Kidney epithelial cell (primary cell): ENCODE results near the gene TBC1D5. TPM values are rescaled to one million over a fixed set of nuclear protein-coding genes. Genes with fewer than 3 reads are reported as not detected.
"Not testable (repeated sequence)": the region's sequence is repeated elsewhere in the genome, so short reads cannot be mapped to it uniquely, and the experiment has no call there.

Experiments used
- DNase-seq: peaks from one replicate; pipeline ENCODE4 v3.0.0-alpha.2; 2010; ENCODE audit warnings: low read depth
- H3K27me3 ChIP-seq: 2 replicates; pipeline ENCODE4 v1.6.0; 2011; ENCODE audit warnings: low read length; ENCODE audit not compliant: control insufficient read depth, insufficient read depth
- H3K36me3 ChIP-seq: 2 replicates; pipeline ENCODE4 v1.5.1; 2011; ENCODE audit warnings: low read length; ENCODE audit not compliant: control insufficient read depth, insufficient read depth
- H3K4me3 ChIP-seq: 2 replicates; pipeline ENCODE4 v1.5.1; 2011; ENCODE audit warnings: low read depth, mild to moderate bottlenecking, control low read depth, low read length
- total RNA-seq: library from RNA; depleted of rRNA; stranded (reverse); fragments of >200 nt; gene quantifications from 2 replicates; pipeline ENCODE4 v1.2.3, GENCODE V29; 2015
- TF ChIP-seq, protein P1 (sequence below): IDR thresholded peaks from 2 replicates; pipeline ENCODE4 v1.5.1; 2011; ENCODE audit warnings: mild to moderate bottlenecking, moderate library complexity, low read length, control low read depth, inconsistent platforms; ENCODE audit not compliant: insufficient read depth, poor library complexity, severe bottlenecking

The TBC1D5 gene
- total RNA-seq, 1 donor from 2014 or later, result 100 TPM

DNA sequence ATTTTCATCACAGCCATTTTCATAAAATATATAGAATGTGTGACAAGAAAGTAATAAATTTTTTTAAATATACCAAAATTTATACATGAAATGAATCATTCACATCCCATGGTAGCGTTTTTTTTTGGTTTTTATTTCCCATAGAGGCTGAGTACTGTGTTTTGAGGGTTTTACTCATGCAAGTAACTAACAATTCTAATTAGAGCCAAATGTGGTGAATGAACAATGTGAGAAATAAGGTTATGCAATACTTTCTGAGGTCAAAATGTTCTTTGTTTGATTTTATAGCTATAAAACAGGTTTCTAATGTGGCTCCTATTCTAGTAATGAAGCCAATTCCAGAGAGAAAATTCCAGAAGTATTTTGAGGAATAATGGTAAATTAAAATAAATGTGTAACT is 386.8 kb downstream of the TBC1D5 start:
- no peak for DNase-seq

DNA sequence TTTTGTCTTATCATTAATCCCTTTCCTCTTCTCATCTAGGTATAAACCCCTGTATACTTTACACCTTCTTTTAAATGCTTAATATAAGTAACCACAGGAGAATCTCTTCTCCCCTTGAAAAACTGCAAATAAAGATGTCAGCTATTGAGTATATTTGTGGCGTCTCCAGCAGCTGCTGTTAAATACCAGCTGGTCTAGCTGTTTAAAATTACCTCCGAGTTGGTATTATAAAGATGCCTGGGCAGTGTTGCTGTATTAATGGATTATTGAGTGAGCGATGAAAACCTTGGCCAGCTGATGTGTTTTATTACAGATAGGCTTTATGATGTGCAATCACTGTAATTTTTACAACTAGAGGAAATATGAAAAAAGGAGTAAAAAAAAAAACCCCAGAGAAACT is 388.1 kb downstream of the TBC1D5 start:
- DNase-seq, result no peak
- TF ChIP-seq, protein P1, sequence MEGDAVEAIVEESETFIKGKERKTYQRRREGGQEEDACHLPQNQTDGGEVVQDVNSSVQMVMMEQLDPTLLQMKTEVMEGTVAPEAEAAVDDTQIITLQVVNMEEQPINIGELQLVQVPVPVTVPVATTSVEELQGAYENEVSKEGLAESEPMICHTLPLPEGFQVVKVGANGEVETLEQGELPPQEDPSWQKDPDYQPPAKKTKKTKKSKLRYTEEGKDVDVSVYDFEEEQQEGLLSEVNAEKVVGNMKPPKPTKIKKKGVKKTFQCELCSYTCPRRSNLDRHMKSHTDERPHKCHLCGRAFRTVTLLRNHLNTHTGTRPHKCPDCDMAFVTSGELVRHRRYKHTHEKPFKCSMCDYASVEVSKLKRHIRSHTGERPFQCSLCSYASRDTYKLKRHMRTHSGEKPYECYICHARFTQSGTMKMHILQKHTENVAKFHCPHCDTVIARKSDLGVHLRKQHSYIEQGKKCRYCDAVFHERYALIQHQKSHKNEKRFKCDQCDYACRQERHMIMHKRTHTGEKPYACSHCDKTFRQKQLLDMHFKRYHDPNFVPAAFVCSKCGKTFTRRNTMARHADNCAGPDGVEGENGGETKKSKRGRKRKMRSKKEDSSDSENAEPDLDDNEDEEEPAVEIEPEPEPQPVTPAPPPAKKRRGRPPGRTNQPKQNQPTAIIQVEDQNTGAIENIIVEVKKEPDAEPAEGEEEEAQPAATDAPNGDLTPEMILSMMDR, result no peak
- no peak overlapping the region for H3K4me3 ChIP-seq

More for the DNA sequence above, 386.8 kb downstream of the TBC1D5 start:
- Histone ChIP-seq H3K27me3 (no peaks in the 10 kb centered on the region), H3K4me3 (no peak overlapping the region), H3K36me3 (no peaks in the 10 kb centered on the region)
- TF ChIP-seq, protein P1, result no peak

DNA sequence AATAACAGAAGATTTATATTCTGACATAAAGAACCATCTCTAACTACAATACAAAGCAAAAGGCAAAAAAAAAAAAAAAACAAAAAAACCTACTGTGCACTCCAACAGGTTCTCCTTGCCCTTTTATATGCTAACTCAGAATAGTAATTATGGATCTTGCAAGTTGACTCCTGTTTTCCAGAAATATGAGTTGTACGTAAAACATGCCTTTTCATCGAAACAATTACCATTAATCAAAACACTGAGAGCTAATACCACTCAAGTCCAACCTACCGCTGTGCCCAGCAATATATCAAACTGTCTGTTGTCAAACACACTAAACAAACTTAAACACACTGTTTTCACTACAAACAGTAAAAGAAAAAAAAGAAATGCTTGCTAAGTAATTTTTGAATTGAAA is 389.8 kb downstream of the TBC1D5 start:
- H3K27me3 ChIP-seq, result no peaks in the 10 kb centered on the region
- no peak overlapping the region for H3K4me3 ChIP-seq
- TF ChIP-seq, protein P1, result no peak
- no peaks in the 10 kb centered on the region for H3K36me3 ChIP-seq
- DNase-seq, result no peak

More for the DNA sequence above, 388.1 kb downstream of the TBC1D5 start:
- H3K27me3 ChIP-seq, result no peaks in the 10 kb centered on the region
- H3K36me3 ChIP-seq, result no peaks in the 10 kb centered on the region

DNA sequence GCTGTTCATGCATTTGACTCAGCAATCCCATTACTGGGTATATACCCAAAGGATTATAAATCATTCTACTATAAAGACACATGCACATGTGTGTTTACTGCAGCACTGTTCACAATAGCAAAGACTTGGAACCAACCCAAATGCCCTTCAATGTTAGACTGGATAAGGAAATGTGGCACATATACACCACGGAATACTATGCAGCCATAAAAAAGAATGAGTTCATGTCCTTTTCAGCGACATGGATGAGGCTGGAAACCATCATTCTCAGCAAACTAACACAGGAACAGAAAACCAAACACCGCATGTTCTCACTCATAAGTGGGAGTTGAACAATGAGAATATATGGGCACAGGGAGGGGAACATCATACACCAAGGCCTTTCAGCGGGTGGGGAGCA is 391.2 kb downstream of the TBC1D5 start:
- H3K27me3 ChIP-seq, H3K4me3 ChIP-seq, DNase-seq, H3K36me3 ChIP-seq: not testable (repeated sequence)

DNA sequence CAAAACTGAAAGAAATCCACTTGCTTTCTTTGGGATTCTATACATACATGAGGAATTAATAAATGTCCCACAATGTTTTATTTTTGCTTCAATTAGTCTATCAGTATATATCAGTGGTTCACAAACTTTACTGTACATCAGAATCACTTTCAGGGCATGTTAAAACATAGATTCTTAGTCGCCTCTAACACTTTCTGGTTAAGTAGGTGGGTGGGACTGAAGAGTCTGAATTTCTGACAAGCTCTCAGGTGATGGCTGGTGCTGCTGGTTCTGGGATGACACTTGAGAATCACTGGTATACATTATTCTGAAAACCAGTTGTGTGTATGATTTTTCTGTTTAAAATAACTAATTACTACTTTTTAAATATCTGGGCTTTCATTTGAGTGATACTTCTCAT is 393.3 kb downstream of the TBC1D5 start:
- Histone ChIP-seq H3K36me3 (no peaks in the 10 kb centered on the region), H3K4me3 (no peak overlapping the region), H3K27me3 (no peaks in the 10 kb centered on the region)
- TF ChIP-seq, protein P1, result no peak
- no peak for DNase-seq

DNA sequence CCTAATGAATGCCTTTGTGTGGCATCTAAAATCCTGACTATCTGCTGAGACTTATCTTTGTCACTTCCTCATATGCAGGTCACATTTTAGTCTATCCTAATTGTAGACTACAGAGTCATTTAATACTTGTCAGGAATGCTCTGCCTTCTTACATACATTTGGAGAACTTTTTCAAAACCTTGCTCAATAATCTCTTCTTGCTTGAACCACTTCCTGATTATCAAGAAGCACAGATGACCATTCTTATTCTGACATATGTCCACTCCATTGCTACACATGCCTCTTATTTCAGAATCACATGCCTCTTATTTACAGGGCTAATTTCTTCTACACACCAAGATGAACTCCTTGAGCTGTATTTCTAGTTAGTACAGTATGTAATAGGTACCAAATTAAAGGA is 400.3 kb downstream of the TBC1D5 start:
- no peaks in the 10 kb centered on the region for H3K36me3 ChIP-seq
- no peak for DNase-seq
- no peak overlapping the region for H3K4me3 ChIP-seq
- TF ChIP-seq, protein P1, result no peak
- H3K27me3 ChIP-seq, result no peaks in the 10 kb centered on the region
